GM23338 (cell line): Measurements from ENCODE around the gene SYNPR. TPM values are rescaled to one million over a fixed set of nuclear protein-coding genes. Genes with fewer than 3 reads are reported as not detected.
A peak's percentile ranks its signal among the peaks of the same experiment; 100 is the strongest.

ENCODE experiments used
- ATAC-seq: fragments of 200-7000 bp; cut with Tn5 transposase; 3 replicates; pipeline ENCODE4 v1.9.1; 2020
- DNase-seq: peaks from one replicate; pipeline ENCODE4 v3.0.0-alpha.2; 2015; ENCODE audit warnings: low spot score
- H2AFZ ChIP-seq: fragments of 200-600 bp; sonication (generic); 2 replicates; pipeline ENCODE4 v1.8.0; 2016; ENCODE audit warnings: antibody characterized with exemption, mild to moderate bottlenecking, moderate library complexity
- H3F3A ChIP-seq: fragments of 200-600 bp; sonication (generic); replicated peaks from 2 replicates; pipeline ENCODE4 v1.8.0; 2017; ENCODE audit warnings: antibody characterized with exemption, mixed run types, low read depth
- H3K27ac ChIP-seq: fragments of 200-600 bp; sonication (generic); 2 replicates; pipeline ENCODE4 v1.6.1; 2016; ENCODE audit warnings: low read depth
- H3K27me3 ChIP-seq: fragments of 200-600 bp; sonication (generic); 2 replicates; pipeline ENCODE4 v1.8.0; 2016; ENCODE audit warnings: mild to moderate bottlenecking, mixed run types, moderate library complexity; ENCODE audit not compliant: insufficient read depth
- H3K36me3 ChIP-seq: fragments of 200-600 bp; sonication (generic); 2 replicates; pipeline ENCODE4 v1.8.0; 2016; ENCODE audit warnings: mild to moderate bottlenecking; ENCODE audit not compliant: insufficient read depth
- H3K4me1 ChIP-seq: fragments of 200-600 bp; sonication (generic); 2 replicates; pipeline ENCODE4 v1.8.0; 2016; ENCODE audit warnings: mild to moderate bottlenecking, moderate library complexity; ENCODE audit not compliant: insufficient read depth
- H3K4me2 ChIP-seq: fragments of 200-600 bp; sonication (generic); 2 replicates; pipeline ENCODE4 v1.7.1; 2017; ENCODE audit warnings: mixed run types
- H3K4me3 ChIP-seq: fragments of 200-600 bp; sonication (generic); 2 replicates; pipeline ENCODE4 v1.6.1; 2016; ENCODE audit warnings: mixed run types
- H3K79me2 ChIP-seq: fragments of 200-600 bp; sonication (generic); replicated peaks from 2 replicates; pipeline ENCODE4 v1.8.0; 2017; ENCODE audit warnings: mild to moderate bottlenecking; ENCODE audit not compliant: insufficient read depth
- H3K9me2 ChIP-seq: fragments of 200-600 bp; sonication (generic); 2 replicates; pipeline ENCODE4 v1.8.0; 2017; ENCODE audit not compliant: insufficient read depth
- H4K20me1 ChIP-seq: fragments of 200-600 bp; sonication (generic); replicated peaks from 2 replicates; pipeline ENCODE4 v1.8.0; 2017; ENCODE audit warnings: mild to moderate bottlenecking; ENCODE audit not compliant: insufficient read depth
- H3K27ac Mint-ChIP-seq: 2 replicates; pipeline ENCODE4 v1.8.0; 2020; ENCODE audit warnings: inconsistent platforms, mild to moderate bottlenecking, moderate library complexity, mixed read lengths
- H3K27me3 Mint-ChIP-seq: 3 replicates; pipeline ENCODE4 v1.8.0; 2022; ENCODE audit warnings: low read depth, mild to moderate bottlenecking, moderate library complexity, mixed read lengths, inconsistent platforms; ENCODE audit not compliant: insufficient read depth, poor library complexity
- H3K36me3 Mint-ChIP-seq: 3 replicates; pipeline ENCODE4 v1.8.0; 2021; ENCODE audit warnings: low read depth, mild to moderate bottlenecking, inconsistent platforms, moderate library complexity, mixed read lengths
- H3K4me1 Mint-ChIP-seq: 3 replicates; pipeline ENCODE4 v1.8.0; 2020; ENCODE audit warnings: mild to moderate bottlenecking, inconsistent platforms, mixed read lengths
- H3K4me3 Mint-ChIP-seq: 3 replicates; pipeline ENCODE4 v1.8.0; 2021; ENCODE audit warnings: moderate library complexity, mild to moderate bottlenecking, inconsistent platforms, mixed read lengths
- H3K9me3 Mint-ChIP-seq: 3 replicates; pipeline ENCODE4 v1.8.0; 2020; ENCODE audit warnings: moderate library complexity, mild to moderate bottlenecking, inconsistent platforms, mixed read lengths
- CREB1 ChIP-seq: fragments of 250-450 bp; sonication (Bioruptor Pico); IDR thresholded peaks from 2 replicates; pipeline ENCODE4 v1.5.0; 2020; ENCODE audit warnings: low read depth, mild to moderate bottlenecking, moderate library complexity
- CTCF ChIP-seq, 2 experiments: fragments of 200-600 bp in 1 of 2; sonication (generic) in 1 of 2; conservative IDR thresholded peaks; 2 replicates each; pipeline versions ENCODE4 v1.5.1 to v1.6.1; 2016 to 2017; ENCODE audit warnings: antibody characterized with exemption in 2 of 2, low read depth in 2 of 2, mild to moderate bottlenecking in 2 of 2, moderate library complexity in 1 of 2
- ETS1 ChIP-seq: IDR thresholded peaks from 2 replicates; pipeline ENCODE4 v1.6.1; 2016; ENCODE audit warnings: antibody characterized with exemption
- EZH2 ChIP-seq: fragments of 200-600 bp; sonication (generic); IDR thresholded peaks from one replicate; pipeline ENCODE4 v1.8.0; 2017; ENCODE audit warnings: antibody characterized with exemption, mild to moderate bottlenecking, low read depth; ENCODE audit not compliant: unreplicated experiment
- JUNB ChIP-seq: IDR thresholded peaks from one replicate; pipeline ENCODE4 v1.6.1; 2016; ENCODE audit warnings: antibody characterized with exemption; ENCODE audit not compliant: unreplicated experiment
- POLR2AphosphoS5 ChIP-seq: IDR thresholded peaks from 2 replicates; pipeline ENCODE4 v1.6.1; 2016; ENCODE audit warnings: antibody characterized with exemption, low read depth
- REST ChIP-seq: IDR thresholded peaks from one replicate; pipeline ENCODE4 v1.6.1; 2018; ENCODE audit warnings: antibody characterized with exemption; ENCODE audit not compliant: unreplicated experiment
- ZNF462 ChIP-seq: fragments of 250-450 bp; sonication (Bioruptor Pico); IDR thresholded peaks from 2 replicates; pipeline ENCODE4 v1.5.0; 2020; ENCODE audit warnings: mild to moderate bottlenecking, moderate library complexity
- polyA plus RNA-seq: library from polyadenylated mRNA; unstranded; fragments of >200 nt; fragmentation: Nextera tagmentation; extraction: Ambion mirVana; gene quantifications from 2 replicates; pipeline ENCODE4 v1.2.1, GENCODE V29; 2016
- total RNA-seq: library from RNA; depleted of rRNA; stranded (reverse); fragments of >200 nt; shearing (Covaris generic); gene quantifications from 2 replicates; pipeline ENCODE4 v1.2.3, GENCODE V29; 2014

SYNPR gene
- total and polyA plus RNA-seq, 2 experiments from 2014 or later: 0.38 to 0.55 TPM

GRCh38 chr3:63245726-63246241 lies 32.3 kb upstream of the SYNPR start:
- Histone ChIP-seq H2AFZ (no peak overlapping the region), H3K36me3 (no peaks in the 10 kb centered on the region), H3K27me3 (no peaks in the 10 kb centered on the region), H3K4me3 (no peak overlapping the region), H3K9me2 (no peaks in the 10 kb centered on the region), H3K27ac (no peak overlapping the region), H3K4me2 (no peak overlapping the region), H3K79me2 (no peaks in the 10 kb centered on the region), H4K20me1 (no peaks in the 10 kb centered on the region), H3K4me1 (0 out of 2 replicates have a peak, but pooled peaks cover 6% of the 10 kb centered on the region), H3F3A (no peaks in the 10 kb centered on the region)
- Mint-ChIP-seq H3K4me3 (no peak overlapping the region), H3K36me3 (no peaks in the 10 kb centered on the region), H3K27me3 (no peaks in the 10 kb centered on the region), H3K4me1 (no peaks in the 10 kb centered on the region), H3K9me3 (no peaks in the 10 kb centered on the region), H3K27ac (no peak overlapping the region)
- no peak for ATAC-seq
- DNase-seq: no peak
- peak in 1 of 2 experiments; percentile 17; a peak in 1 of 4 replicates for TF ChIP-seq CTCF (conservative IDR thresholded peaks at IDR 0.05; ENCODE audit: low read depth in 2 of 2)
- TF ChIP-seq ETS1: no peak

GRCh38 chr3:63248015-63248414 lies 30.1 kb upstream of the SYNPR start:
- DNase-seq (no peak), ATAC-seq (peak; percentile 25; the same call in 2 of the 3 replicates)
- 0 out of 2 replicates have a peak, but pooled peaks cover 6% of the 10 kb centered on the region for H3K4me1 ChIP-seq
- no peaks in the 10 kb centered on the region for H3K36me3 ChIP-seq
- no peak overlapping the region for H3K4me3 Mint-ChIP-seq
- no peak overlapping the region for H3K27ac ChIP-seq
- no peaks in the 10 kb centered on the region for H3K36me3 Mint-ChIP-seq
- no peaks in the 10 kb centered on the region for H3K79me2 ChIP-seq
- no peaks in the 10 kb centered on the region for H3K27me3 Mint-ChIP-seq
- H3K4me3 ChIP-seq: no peak overlapping the region
- H4K20me1 ChIP-seq: no peaks in the 10 kb centered on the region
- H3K4me1 Mint-ChIP-seq: peaks cover 4% of the 10 kb centered on the region; the same call in 1 of the 3 replicates
- no peak overlapping the region for H3K4me2 ChIP-seq
- H3F3A ChIP-seq: no peaks in the 10 kb centered on the region
- H3K27me3 ChIP-seq: no peaks in the 10 kb centered on the region
- no peak overlapping the region for H2AFZ ChIP-seq
- no peak overlapping the region for H3K27ac Mint-ChIP-seq
- no peaks in the 10 kb centered on the region for H3K9me3 Mint-ChIP-seq
- no peaks in the 10 kb centered on the region for H3K9me2 ChIP-seq
- no peak for TF ChIP-seq ZNF462
- no peak for TF ChIP-seq CREB1 (CRISPR knock-in tag)
- TF ChIP-seq REST: no peak
- no peak for TF ChIP-seq POLR2AphosphoS5
- TF ChIP-seq JUNB: no peak
- TF ChIP-seq EZH2: no peak
